ENCODE data around the gene IGFBP4. TPM values are rescaled to one million over a fixed set of nuclear protein-coding genes. Genes with fewer than 3 reads are reported as not detected.

Gene IGFBP4
- total and polyA plus RNA-seq, 10 of the 15 experiments (the other 5 are each of a cell fraction or from before 2014, with no cell fraction given) = 2.4 to 22.3 (median 6.6) TPM

DNA sequence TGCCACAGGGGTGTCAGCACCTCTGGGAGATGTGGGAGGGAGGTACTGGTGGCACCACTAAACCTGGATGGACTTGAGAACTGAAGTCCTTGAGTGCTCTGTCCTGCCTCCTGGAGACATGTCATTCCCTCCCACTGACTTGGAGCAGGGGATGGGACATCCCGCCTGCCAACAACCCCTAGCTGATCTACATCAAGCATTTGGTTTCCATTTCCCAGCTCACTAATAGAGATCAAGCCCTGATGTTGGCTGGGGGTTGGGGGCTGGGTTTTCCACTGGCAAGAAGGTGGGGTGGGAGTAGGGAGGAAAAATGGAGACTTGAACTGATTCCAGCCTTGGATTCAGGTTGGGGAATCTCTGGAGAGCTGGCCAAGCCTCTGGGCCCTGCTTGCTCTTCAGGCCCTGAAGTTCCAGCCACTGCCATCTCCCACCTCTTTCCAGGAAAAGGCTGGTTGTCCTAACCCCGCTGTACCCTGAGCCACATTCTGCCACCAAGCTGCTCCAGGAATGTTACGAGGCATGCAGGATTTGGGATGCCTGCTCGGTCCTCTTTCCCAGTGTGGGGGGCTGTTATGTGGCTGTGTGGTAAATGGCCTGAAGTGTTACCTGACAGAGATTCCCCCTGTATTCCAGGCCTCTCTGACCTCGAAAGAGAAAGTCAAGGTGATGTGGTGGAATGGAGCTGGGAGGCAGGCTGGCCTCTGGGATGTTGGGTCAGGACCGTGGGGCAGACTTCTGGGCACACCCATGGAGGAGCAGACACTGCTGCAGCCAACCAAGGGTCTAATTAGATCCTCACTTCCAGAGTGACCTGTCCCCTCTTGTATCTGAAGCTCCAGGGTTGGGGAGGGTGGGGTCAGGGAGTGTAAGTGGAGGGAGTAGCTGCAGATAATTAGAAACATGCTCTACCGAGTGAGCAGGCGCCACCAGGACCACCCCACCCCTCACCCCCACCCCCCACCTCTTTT, 16.7 kb downstream of the IGFBP4 start (continued):
- TF ChIP-seq, protein P1, sequence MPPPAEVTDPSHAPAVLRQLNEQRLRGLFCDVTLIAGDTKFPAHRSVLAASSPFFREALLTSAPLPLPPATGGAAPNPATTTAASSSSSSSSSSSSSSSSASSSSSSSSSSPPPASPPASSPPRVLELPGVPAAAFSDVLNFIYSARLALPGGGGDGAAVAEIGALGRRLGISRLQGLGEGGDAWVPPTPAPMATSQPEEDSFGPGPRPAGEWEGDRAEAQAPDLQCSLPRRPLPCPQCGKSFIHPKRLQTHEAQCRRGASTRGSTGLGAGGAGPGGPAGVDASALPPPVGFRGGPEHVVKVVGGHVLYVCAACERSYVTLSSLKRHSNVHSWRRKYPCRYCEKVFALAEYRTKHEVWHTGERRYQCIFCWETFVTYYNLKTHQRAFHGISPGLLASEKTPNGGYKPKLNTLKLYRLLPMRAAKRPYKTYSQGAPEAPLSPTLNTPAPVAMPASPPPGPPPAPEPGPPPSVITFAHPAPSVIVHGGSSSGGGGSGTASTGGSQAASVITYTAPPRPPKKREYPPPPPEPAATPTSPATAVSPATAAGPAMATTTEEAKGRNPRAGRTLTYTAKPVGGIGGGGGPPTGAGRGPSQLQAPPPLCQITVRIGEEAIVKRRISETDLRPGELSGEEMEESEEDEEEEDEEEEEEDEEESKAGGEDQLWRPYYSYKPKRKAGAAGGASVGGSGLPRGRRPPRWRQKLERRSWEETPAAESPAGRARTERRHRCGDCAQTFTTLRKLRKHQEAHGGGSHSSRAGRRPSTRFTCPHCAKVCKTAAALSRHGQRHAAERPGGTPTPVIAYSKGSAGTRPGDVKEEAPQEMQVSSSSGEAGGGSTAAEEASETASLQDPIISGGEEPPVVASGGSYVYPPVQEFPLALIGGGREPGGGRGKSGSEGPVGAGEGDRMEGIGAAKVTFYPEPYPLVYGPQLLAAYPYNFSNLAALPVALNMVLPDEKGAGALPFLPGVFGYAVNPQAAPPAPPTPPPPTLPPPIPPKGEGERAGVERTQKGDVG (CRISPR knock-in tag; IDR thresholded peaks at IDR 0.05) = no peak
- TF ChIP-seq LARP7 (IDR thresholded peaks at IDR 0.05) (no peak), SRF (IDR thresholded peaks at IDR 0.05; ENCODE audit: low read depth in 2 of 2, low read length in 2 of 2) (no peak), ESRRA (IDR thresholded peaks at IDR 0.05; ENCODE audit: low read length) (no peak), RUNX3 (IDR thresholded peaks at IDR 0.05; ENCODE audit: low read length) (no peak), PKNOX1 (IDR thresholded peaks at IDR 0.05) (no peak), DPF2 (IDR thresholded peaks at IDR 0.05) (no peak)

GRCh38 chr17:40460604-40460967, 17.3 kb downstream of the IGFBP4 start:
- ATAC-seq (no peak), FAIRE-seq (no peak), DNase-seq (ENCODE audit: low read depth, low spot score) (no peak)
- Histone ChIP-seq H3K79me2 (ENCODE audit: control insufficient read depth, insufficient read depth, low read length) (no peaks in the 10 kb centered on the region), H2AFZ (ENCODE audit: control insufficient read depth, low read depth, low read length) (no peak overlapping the region), H3K27me3 (replicated peaks in 1 of 2; ENCODE audit: control insufficient read depth in 2 of 2, insufficient read depth in 2 of 2, low read length in 1 of 2) (no peaks in the 10 kb centered on the region; a peak in 1 of 4 replicates), H3K4me3 (no peak overlapping the region), H3K4me2 (ENCODE audit: control insufficient read depth, insufficient read depth) (no peak overlapping the region), H3K4me1 (ENCODE audit: control insufficient read depth, insufficient read depth, low read length) (no peaks in the 10 kb centered on the region), H3K27ac (ENCODE audit: control insufficient read depth, insufficient read depth) (no peak overlapping the region), H3K36me3 (ENCODE audit: control insufficient read depth in 2 of 2, insufficient read depth in 2 of 2, low read length in 1 of 2) (no peaks in the 10 kb centered on the region), H3K9me3 (replicated peaks; ENCODE audit: control insufficient read depth, insufficient read depth, low read length) (no peaks in the 10 kb centered on the region), H3K9ac (ENCODE audit: control insufficient read depth, insufficient read depth, low read length) (no peak overlapping the region), H4K20me1 (ENCODE audit: control insufficient read depth, insufficient read depth) (no peaks in the 10 kb centered on the region)
- intact Hi-C loops (cut with micrococcal nuclease; ENCODE audit: unreplicated experiment) = no loop called here
- ChIA-PET RAD21 (ENCODE audit: unreplicated experiment) (no interaction called here), CTCF (no interaction called here), SMC1A (ENCODE audit: uncharacterized antibody, unreplicated experiment) (no interaction called here), POLR2A (interaction anchor here (0.6 to 1.1 kb wide), 2 partner anchors 71 to 73 kb away, joined by 3 read pairs; no protein-coding TSS in a partner anchor)
- no TSS peak for BruUV-seq (replicated peaks)
- in situ Hi-C loops (cut with MboI) = no loop called here
- 3% methylated on average over 3 of the region's 3 CpGs for WGBS (ENCODE audit: insufficient coverage, insufficient replicate concordance, low lambda C conversion rate, missing lambda C conversion rate)
- TF ChIP-seq PBX3 (IDR thresholded peaks at IDR 0.05; ENCODE audit: insufficient replicate concordance, low read depth, low read length) (no peak), HCFC1 (IDR thresholded peaks at IDR 0.05; ENCODE audit: low read length) (no peak), YBX1 (IDR thresholded peaks at IDR 0.05) (no peak), ZZZ3 (IDR thresholded peaks at IDR 0.05; ENCODE audit: control insufficient read depth, insufficient read length, low read depth) (no peak), EP300 (IDR thresholded peaks at IDR 0.05; ENCODE audit: borderline replicate concordance in 1 of 2, control insufficient read depth in 1 of 2, low read depth in 2 of 2, low read length in 2 of 2) (no peak), POLR2AphosphoS5 (IDR thresholded peaks at IDR 0.05; ENCODE audit: low read length) (no peak)
- TF ChIP-seq, protein P2, sequence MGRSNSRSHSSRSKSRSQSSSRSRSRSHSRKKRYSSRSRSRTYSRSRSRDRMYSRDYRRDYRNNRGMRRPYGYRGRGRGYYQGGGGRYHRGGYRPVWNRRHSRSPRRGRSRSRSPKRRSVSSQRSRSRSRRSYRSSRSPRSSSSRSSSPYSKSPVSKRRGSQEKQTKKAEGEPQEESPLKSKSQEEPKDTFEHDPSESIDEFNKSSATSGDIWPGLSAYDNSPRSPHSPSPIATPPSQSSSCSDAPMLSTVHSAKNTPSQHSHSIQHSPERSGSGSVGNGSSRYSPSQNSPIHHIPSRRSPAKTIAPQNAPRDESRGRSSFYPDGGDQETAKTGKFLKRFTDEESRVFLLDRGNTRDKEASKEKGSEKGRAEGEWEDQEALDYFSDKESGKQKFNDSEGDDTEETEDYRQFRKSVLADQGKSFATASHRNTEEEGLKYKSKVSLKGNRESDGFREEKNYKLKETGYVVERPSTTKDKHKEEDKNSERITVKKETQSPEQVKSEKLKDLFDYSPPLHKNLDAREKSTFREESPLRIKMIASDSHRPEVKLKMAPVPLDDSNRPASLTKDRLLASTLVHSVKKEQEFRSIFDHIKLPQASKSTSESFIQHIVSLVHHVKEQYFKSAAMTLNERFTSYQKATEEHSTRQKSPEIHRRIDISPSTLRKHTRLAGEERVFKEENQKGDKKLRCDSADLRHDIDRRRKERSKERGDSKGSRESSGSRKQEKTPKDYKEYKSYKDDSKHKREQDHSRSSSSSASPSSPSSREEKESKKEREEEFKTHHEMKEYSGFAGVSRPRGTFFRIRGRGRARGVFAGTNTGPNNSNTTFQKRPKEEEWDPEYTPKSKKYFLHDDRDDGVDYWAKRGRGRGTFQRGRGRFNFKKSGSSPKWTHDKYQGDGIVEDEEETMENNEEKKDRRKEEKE (IDR thresholded peaks at IDR 0.05) = no peak
